ENCODE measurements around the gene TNMD.

The TNMD gene

GRCh38 chrX:100647095-100647494 is 62.4 kb downstream of the TNMD start:
- TF ChIP-seq GLIS3 (CRISPR knock-in tag; IDR thresholded peaks at IDR 0.05) (no peak), TOX (CRISPR knock-in tag; IDR thresholded peaks at IDR 0.05; ENCODE audit: borderline replicate concordance) (no peak), ZNF565 (CRISPR knock-in tag; conservative IDR thresholded peaks at IDR 0.05; ENCODE audit: low read depth) (no peak), BACH2 (CRISPR knock-in tag; IDR thresholded peaks at IDR 0.05; ENCODE audit: borderline replicate concordance) (no peak), ZNF70 (CRISPR knock-in tag; IDR thresholded peaks at IDR 0.05) (no peak), CREB5 (CRISPR knock-in tag; IDR thresholded peaks at IDR 0.05; ENCODE audit: low read depth) (no peak), SNAI2 (CRISPR knock-in tag; IDR thresholded peaks at IDR 0.05) (no peak), TCF4 (CRISPR knock-in tag; IDR thresholded peaks at IDR 0.05; ENCODE audit: borderline replicate concordance) (no peak)

GRCh38 chrX:100647739-100648138 is 63.0 kb downstream of the TNMD start:
- no peak for TF ChIP-seq ISL1 (CRISPR knock-in tag; IDR thresholded peaks at IDR 0.05)
- TF ChIP-seq ZFP3 (CRISPR knock-in tag; IDR thresholded peaks at IDR 0.05), result no peak
- TF ChIP-seq ZNF8 (CRISPR knock-in tag; IDR thresholded peaks at IDR 0.05), result no peak
- TF ChIP-seq CREB5 (CRISPR knock-in tag; IDR thresholded peaks at IDR 0.05; ENCODE audit: low read depth), result no peak
- TF ChIP-seq TCF4 (CRISPR knock-in tag; IDR thresholded peaks at IDR 0.05; ENCODE audit: borderline replicate concordance), result no peak
- TF ChIP-seq CSRNP3 (CRISPR knock-in tag; IDR thresholded peaks at IDR 0.05), result no peak
- TF ChIP-seq TSHZ2 (CRISPR knock-in tag; IDR thresholded peaks at IDR 0.05), result no peak
- no peak for TF ChIP-seq ZFP30 (CRISPR knock-in tag; IDR thresholded peaks at IDR 0.05)
- TF ChIP-seq GLIS3 (CRISPR knock-in tag; IDR thresholded peaks at IDR 0.05), result no peak
- TF ChIP-seq POU6F1 (CRISPR knock-in tag; IDR thresholded peaks at IDR 0.05; ENCODE audit: borderline replicate concordance, low read depth), result no peak
- TF ChIP-seq ZNF70 (CRISPR knock-in tag; IDR thresholded peaks at IDR 0.05), result no peak
- no peak for TF ChIP-seq ARNTL (CRISPR knock-in tag; IDR thresholded peaks at IDR 0.05; ENCODE audit: borderline replicate concordance, low read depth)
- TF ChIP-seq RARB (CRISPR knock-in tag; IDR thresholded peaks at IDR 0.05), result no peak
- TF ChIP-seq BACH2 (CRISPR knock-in tag; IDR thresholded peaks at IDR 0.05; ENCODE audit: borderline replicate concordance), result no peak
- no peak for ATAC-seq

More at GRCh38 chrX:100647095-100647494, 62.4 kb downstream of the TNMD start:
- no peak for ATAC-seq

- ATAC-seq, result no peak
- TF ChIP-seq RARB (CRISPR knock-in tag; IDR thresholded peaks at IDR 0.05) (no peak), GLIS3 (CRISPR knock-in tag; IDR thresholded peaks at IDR 0.05) (no peak), PATZ1 (CRISPR knock-in tag; IDR thresholded peaks at IDR 0.05; ENCODE audit: borderline replicate concordance) (no peak), ZNF565 (CRISPR knock-in tag; conservative IDR thresholded peaks at IDR 0.05; ENCODE audit: low read depth) (no peak), PPARA (CRISPR knock-in tag; IDR thresholded peaks at IDR 0.05; ENCODE audit: borderline replicate concordance) (no peak), ZNF70 (CRISPR knock-in tag; IDR thresholded peaks at IDR 0.05) (no peak), TSHZ2 (CRISPR knock-in tag; IDR thresholded peaks at IDR 0.05) (no peak), CSDC2 (CRISPR knock-in tag; IDR thresholded peaks at IDR 0.05) (no peak), OSR1 (CRISPR knock-in tag; IDR thresholded peaks at IDR 0.05) (no peak), SNAI2 (CRISPR knock-in tag; IDR thresholded peaks at IDR 0.05) (no peak), ZNF8 (CRISPR knock-in tag; IDR thresholded peaks at IDR 0.05) (no peak)
Observed at GRCh38 chrX:100648458-100649417, 64.0 kb downstream of the TNMD start.
